Osteoblast (primary cell): ENCODE measurements around the gene SPRR2F. TPM values are rescaled to one million over a fixed set of nuclear protein-coding genes. Genes with fewer than 3 reads are reported as not detected.
A peak's percentile ranks its signal among the peaks of the same experiment; 100 is the strongest.
"Not testable (repeated sequence)": the region's sequence is repeated elsewhere in the genome, so short reads cannot be mapped to it uniquely, and the experiment has no call there.

Experiments used
- DNase-seq: peaks from one replicate; pipeline ENCODE4 v3.0.0; 2011; ENCODE audit warnings: low spot score, mixed read lengths; ENCODE audit not compliant: insufficient read length; ENCODE audit errors: missing footprints
- H2AFZ ChIP-seq: 2 replicates; pipeline ENCODE4 v1.6.0; 2011; ENCODE audit warnings: mild to moderate bottlenecking, low read length
- H3K27ac ChIP-seq: 2 replicates; pipeline ENCODE4 v1.5.1; 2011; ENCODE audit warnings: mild to moderate bottlenecking, low read depth, low read length, moderate library complexity
- H3K27me3 ChIP-seq: 2 replicates; pipeline ENCODE4 v1.6.0; 2012; ENCODE audit warnings: mild to moderate bottlenecking, control low read depth, inconsistent platforms, low read length, moderate library complexity; ENCODE audit not compliant: insufficient read depth
- H3K36me3 ChIP-seq: 2 replicates; pipeline ENCODE4 v1.5.1; 2011; ENCODE audit warnings: mild to moderate bottlenecking, low read length, control low read depth, moderate library complexity; ENCODE audit not compliant: insufficient read depth
- H3K4me1 ChIP-seq: 2 replicates; pipeline ENCODE4 v1.5.1; 2011; ENCODE audit warnings: mild to moderate bottlenecking, low read length, control low read depth, moderate library complexity; ENCODE audit not compliant: insufficient read depth
- H3K4me2 ChIP-seq: 2 replicates; pipeline ENCODE4 v1.6.0; 2011; ENCODE audit warnings: mild to moderate bottlenecking, low read length; ENCODE audit not compliant: insufficient read depth
- H3K4me3 ChIP-seq: fragments of 200-600 bp; sonication (generic); 3 replicates; pipeline ENCODE4 v1.5.1; 2012; ENCODE audit warnings: mild to moderate bottlenecking, low read length, inconsistent platforms; ENCODE audit not compliant: insufficient read depth
- H3K79me2 ChIP-seq: 2 replicates; pipeline ENCODE4 v1.6.0; 2012; ENCODE audit warnings: mild to moderate bottlenecking, low read length, control low read depth, inconsistent platforms; ENCODE audit not compliant: insufficient read depth
- H3K9me3 ChIP-seq: 2 replicates; pipeline ENCODE4 v1.5.1; 2011; ENCODE audit warnings: low read depth, low read length, control low read depth
- H4K20me1 ChIP-seq: 2 replicates; pipeline ENCODE4 v1.6.0; 2012; ENCODE audit warnings: mild to moderate bottlenecking, low read length, control low read depth; ENCODE audit not compliant: insufficient read depth
- CTCF ChIP-seq: IDR thresholded peaks from 2 replicates; pipeline ENCODE4 v1.5.1; 2011; ENCODE audit warnings: mild to moderate bottlenecking, low read depth, low read length, moderate library complexity; ENCODE audit errors: extremely low read depth
- total RNA-seq: library from RNA; depleted of rRNA; stranded (reverse); fragments of >200 nt; gene quantifications from 2 replicates; pipeline ENCODE4 v1.2.3, GENCODE V29; 2012

The SPRR2F gene
- total RNA-seq, 1 donor, result not detected

- no peak overlapping the region for H2AFZ ChIP-seq
- H3K27ac ChIP-seq, result no peak overlapping the region
- no peak overlapping the region for H3K4me2 ChIP-seq
- H3K4me3 ChIP-seq, result no peak overlapping the region
- DNase-seq, result peak; percentile 13
- no peaks in the 10 kb centered on the region for H4K20me1 ChIP-seq
- no peaks in the 10 kb centered on the region for H3K36me3 ChIP-seq
- no peaks in the 10 kb centered on the region for H3K27me3 ChIP-seq
- H3K9me3 ChIP-seq, result no peaks in the 10 kb centered on the region
- TF ChIP-seq CTCF, result no peak
- no peaks in the 10 kb centered on the region for H3K4me1 ChIP-seq
- H3K79me2 ChIP-seq, result no peaks in the 10 kb centered on the region
Measured at GRCh38 chr1:153127296-153127695, 14.0 kb upstream of the SPRR2F start.

GRCh38 chr1:153125536-153125935 is 12.2 kb upstream of the SPRR2F start:
- H3K27ac ChIP-seq, result no peak overlapping the region
- no peak for TF ChIP-seq CTCF
- no peak overlapping the region for H3K4me3 ChIP-seq
- no peaks in the 10 kb centered on the region for H4K20me1 ChIP-seq
- DNase-seq, result no peak
- H3K27me3 ChIP-seq, result no peaks in the 10 kb centered on the region
- no peaks in the 10 kb centered on the region for H3K9me3 ChIP-seq
- no peaks in the 10 kb centered on the region for H3K79me2 ChIP-seq
- H3K36me3 ChIP-seq, result no peaks in the 10 kb centered on the region
- no peaks in the 10 kb centered on the region for H3K4me1 ChIP-seq
- H3K4me2 ChIP-seq, result no peak overlapping the region
- no peak overlapping the region for H2AFZ ChIP-seq

GRCh38 chr1:153123793-153124192 is 10.5 kb upstream of the SPRR2F start:
- H3K79me2 ChIP-seq, H3K27me3 ChIP-seq, H3K4me1 ChIP-seq, H3K27ac ChIP-seq, H3K4me2 ChIP-seq, H3K36me3 ChIP-seq, DNase-seq, H3K4me3 ChIP-seq, H3K9me3 ChIP-seq, H4K20me1 ChIP-seq, H2AFZ ChIP-seq: not testable (repeated sequence)

GRCh38 chr1:153122831-153123421 is 9.6 kb upstream of the SPRR2F start:
- no peak for DNase-seq
- no peak overlapping the region for H3K4me3 ChIP-seq
- no peaks in the 10 kb centered on the region for H3K36me3 ChIP-seq
- H4K20me1 ChIP-seq, result no peaks in the 10 kb centered on the region
- H3K4me1 ChIP-seq, result no peaks in the 10 kb centered on the region
- H3K27ac ChIP-seq, result no peak overlapping the region
- no peaks in the 10 kb centered on the region for H3K9me3 ChIP-seq
- TF ChIP-seq CTCF, result no peak
- no peak overlapping the region for H3K4me2 ChIP-seq
- no peaks in the 10 kb centered on the region for H3K27me3 ChIP-seq
- H3K79me2 ChIP-seq, result no peaks in the 10 kb centered on the region
- no peak overlapping the region for H2AFZ ChIP-seq
